ES-I3 (cell line): ENCODE results near the gene DIS3.
A peak's percentile ranks its signal among the peaks of the same experiment; 100 is the strongest.
"Not testable (repeated sequence)": the region's sequence is repeated elsewhere in the genome, so short reads cannot be mapped to it uniquely, and the experiment has no call there.

ENCODE experiments used
- H3K36me3 ChIP-seq: 2 replicates; pipeline ENCODE4 v1.6.1; 2013; ENCODE audit warnings: mild to moderate bottlenecking, low read length, control low read depth, moderate library complexity; ENCODE audit not compliant: insufficient read depth
- H3K4me1 ChIP-seq: 2 replicates; pipeline ENCODE4 v1.6.1; 2013; ENCODE audit warnings: mild to moderate bottlenecking, control low read depth, low read length; ENCODE audit not compliant: insufficient read depth
- H3K9ac ChIP-seq: 2 replicates; pipeline ENCODE4 v1.6.1; 2013; ENCODE audit warnings: low read depth, mild to moderate bottlenecking, low read length, moderate library complexity
- H3K9me3 ChIP-seq: 2 replicates; pipeline ENCODE4 v1.6.1; 2013; ENCODE audit warnings: mild to moderate bottlenecking, low read length, moderate library complexity; ENCODE audit not compliant: control insufficient read depth, insufficient read depth

The DIS3 gene

GRCh38 chr13:72784679-72785078 is 3.0 kb upstream of the DIS3 start:
- not testable (repeated sequence) for H3K9me3 ChIP-seq, H3K4me1 ChIP-seq, H3K36me3 ChIP-seq, H3K9ac ChIP-seq

- Histone ChIP-seq H3K9ac (peak overlapping the region; percentile 76), H3K36me3 (peaks cover 5% of the 10 kb centered on the region; the same call in 1 of the 2 replicates), H3K9me3 (no peaks in the 10 kb centered on the region), H3K4me1 (no peaks in the 10 kb centered on the region)
These were observed 1.0 kb upstream of the DIS3 start for GRCh38 chr13:72782717-72783116.

GRCh38 chr13:72774019-72774418 is 7.7 kb downstream of the DIS3 start:
- no peak overlapping the region for H3K9ac ChIP-seq
- H3K9me3 ChIP-seq = no peaks in the 10 kb centered on the region
- H3K4me1 ChIP-seq = no peaks in the 10 kb centered on the region
- H3K36me3 ChIP-seq = peaks cover 37% of the 10 kb centered on the region

- no peak overlapping the region for H3K9ac ChIP-seq
- peaks cover 22% of the 10 kb centered on the region for H3K36me3 ChIP-seq
- H3K4me1 ChIP-seq = no peaks in the 10 kb centered on the region
- no peaks in the 10 kb centered on the region for H3K9me3 ChIP-seq
These were observed 18.3 kb downstream of the DIS3 start for GRCh38 chr13:72763411-72763810.

GRCh38 chr13:72760189-72760588 is 21.5 kb downstream of the DIS3 start:
- no peaks in the 10 kb centered on the region for H3K9me3 ChIP-seq
- no peaks in the 10 kb centered on the region for H3K4me1 ChIP-seq
- H3K36me3 ChIP-seq = peaks cover 21% of the 10 kb centered on the region
- H3K9ac ChIP-seq = no peak overlapping the region

GRCh38 chr13:72757792-72758535 is 23.7 kb downstream of the DIS3 start:
- peaks cover 21% of the 10 kb centered on the region for H3K36me3 ChIP-seq
- no peak overlapping the region for H3K9ac ChIP-seq

GRCh38 chr13:72754111-72754510 is 27.6 kb downstream of the DIS3 start:
- H3K36me3 ChIP-seq = peaks cover 12% of the 10 kb centered on the region
- H3K4me1 ChIP-seq = no peaks in the 10 kb centered on the region
- no peak overlapping the region for H3K9ac ChIP-seq
- no peaks in the 10 kb centered on the region for H3K9me3 ChIP-seq

More at GRCh38 chr13:72757792-72758535, 23.7 kb downstream of the DIS3 start:
- Histone ChIP-seq H3K9me3 (no peaks in the 10 kb centered on the region), H3K4me1 (no peaks in the 10 kb centered on the region)

- Histone ChIP-seq H3K4me1 (no peaks in the 10 kb centered on the region), H3K9me3 (no peaks in the 10 kb centered on the region), H3K9ac (no peak overlapping the region), H3K36me3 (peaks cover 19% of the 10 kb centered on the region; the same call in 1 of the 2 replicates)
These were observed 30.5 kb downstream of the DIS3 start for GRCh38 chr13:72751220-72751619.

GRCh38 chr13:72745260-72745659 is 36.4 kb downstream of the DIS3 start:
- no peaks in the 10 kb centered on the region for H3K4me1 ChIP-seq
- H3K9ac ChIP-seq = no peak overlapping the region
- H3K36me3 ChIP-seq = peaks cover 16% of the 10 kb centered on the region; the same call in 1 of the 2 replicates
- H3K9me3 ChIP-seq = no peaks in the 10 kb centered on the region

GRCh38 chr13:72740015-72740414 is 41.7 kb downstream of the DIS3 start:
- H3K9ac ChIP-seq = no peak overlapping the region
- H3K36me3 ChIP-seq = 0 out of 2 replicates have a peak, but pooled peaks cover 6% of the 10 kb centered on the region
- H3K9me3 ChIP-seq = no peaks in the 10 kb centered on the region
- H3K4me1 ChIP-seq = no peaks in the 10 kb centered on the region

GRCh38 chr13:72737033-72737432 is 44.7 kb downstream of the DIS3 start:
- Histone ChIP-seq H3K9ac (no peak overlapping the region), H3K4me1 (no peaks in the 10 kb centered on the region), H3K36me3 (0 out of 2 replicates have a peak, but pooled peaks cover 10% of the 10 kb centered on the region), H3K9me3 (no peaks in the 10 kb centered on the region)

GRCh38 chr13:72728290-72728605 is 53.5 kb downstream of the DIS3 start:
- H3K36me3 ChIP-seq = no peaks in the 10 kb centered on the region

GRCh38 chr13:72727417-72728289 is 54.0 kb downstream of the DIS3 start, which contains the start of the genes BORA and MZT1:
BORA (plus strand) TSS chr13:72727923; CDS start chr13:72728941, 1,018 bp downstream.
MZT1 (minus strand) TSS chr13:72727629; CDS start chr13:72727602, 27 bp downstream.
- peak within 1 kb of the TSS; percentile 92 for H3K9ac ChIP-seq
- no peaks in the 10 kb centered on the region for H3K36me3 ChIP-seq
- no peaks in the 10 kb centered on the region; the same call in 1 of the 2 replicates for H3K4me1 ChIP-seq
- H3K9me3 ChIP-seq = no peaks in the 10 kb centered on the region

More at GRCh38 chr13:72728290-72728605, 53.5 kb downstream of the DIS3 start:
- no peaks in the 10 kb centered on the region; the same call in 1 of the 2 replicates for H3K4me1 ChIP-seq
- H3K9me3 ChIP-seq = no peaks in the 10 kb centered on the region
- H3K9ac ChIP-seq = peak overlapping the region; percentile 92

GRCh38 chr13:72726726-72727416 is 54.8 kb downstream of the DIS3 start:
- H3K4me1 ChIP-seq = no peaks in the 10 kb centered on the region; the same call in 1 of the 2 replicates
- H3K36me3 ChIP-seq = no peaks in the 10 kb centered on the region
- peak overlapping the region; percentile 92 for H3K9ac ChIP-seq
- H3K9me3 ChIP-seq = no peaks in the 10 kb centered on the region
